GM21528 (cell line): ENCODE results near the gene EVX2.

ENCODE experiments used
- ATAC-seq: cut with Tn5 transposase; IDR thresholded peaks from one replicate; pipeline ENCODE4 v1.9.1; 2021; ENCODE audit warnings: mild to moderate bottlenecking, moderate library complexity; ENCODE audit not compliant: unreplicated experiment, low FRiP score

Gene EVX2

DNA sequence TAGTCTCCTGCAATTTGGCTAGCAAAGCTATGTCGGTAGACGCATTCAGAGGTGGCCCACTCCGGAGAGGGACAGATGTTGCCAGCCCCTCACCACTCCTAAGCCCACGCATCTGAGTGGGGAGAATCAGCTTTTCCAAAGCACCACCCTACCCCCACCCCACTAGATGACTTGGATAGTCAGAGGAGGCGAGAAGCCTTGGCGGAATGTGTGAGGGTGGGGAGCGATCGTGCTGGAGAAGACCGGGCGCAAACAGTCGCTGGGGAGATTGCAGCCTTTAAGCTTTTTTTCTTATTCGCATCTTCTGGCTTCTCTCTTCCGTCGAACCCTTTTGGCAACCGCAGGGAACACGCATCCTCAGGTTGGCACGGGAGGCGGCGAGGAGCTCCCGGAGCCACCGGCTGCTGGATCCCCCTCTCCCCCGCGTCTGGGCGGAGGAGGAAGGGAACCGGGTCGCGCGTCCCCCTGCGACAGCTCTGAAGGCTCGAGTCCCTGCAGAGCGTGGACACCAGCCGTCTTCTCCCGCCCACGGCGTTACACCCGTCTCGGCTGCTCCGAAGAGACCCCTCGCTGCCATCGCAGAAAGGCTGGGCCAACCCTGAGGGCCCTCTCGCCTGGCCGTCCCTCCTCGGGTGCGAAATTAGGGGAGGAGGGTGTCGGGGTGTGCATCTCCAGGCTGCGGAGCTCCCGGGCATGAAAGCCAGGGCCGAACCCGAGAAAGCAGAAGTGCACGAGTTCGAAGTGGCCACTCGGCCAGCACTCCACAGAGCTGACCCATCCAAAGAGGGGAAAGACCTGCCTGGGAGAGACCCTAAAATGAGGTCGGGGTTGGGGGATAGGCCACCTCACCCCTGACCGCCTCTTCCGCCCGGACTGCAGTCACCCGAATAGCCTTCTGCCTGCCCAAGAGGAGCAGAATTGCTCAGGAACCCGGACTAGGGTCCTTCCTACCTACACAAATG is 12.2 kb downstream of the EVX2 start:
- no peak for ATAC-seq

- no peak for ATAC-seq
Measured at GRCh38 chr2:176068419-176068832, 15.3 kb downstream of the EVX2 start.

DNA sequence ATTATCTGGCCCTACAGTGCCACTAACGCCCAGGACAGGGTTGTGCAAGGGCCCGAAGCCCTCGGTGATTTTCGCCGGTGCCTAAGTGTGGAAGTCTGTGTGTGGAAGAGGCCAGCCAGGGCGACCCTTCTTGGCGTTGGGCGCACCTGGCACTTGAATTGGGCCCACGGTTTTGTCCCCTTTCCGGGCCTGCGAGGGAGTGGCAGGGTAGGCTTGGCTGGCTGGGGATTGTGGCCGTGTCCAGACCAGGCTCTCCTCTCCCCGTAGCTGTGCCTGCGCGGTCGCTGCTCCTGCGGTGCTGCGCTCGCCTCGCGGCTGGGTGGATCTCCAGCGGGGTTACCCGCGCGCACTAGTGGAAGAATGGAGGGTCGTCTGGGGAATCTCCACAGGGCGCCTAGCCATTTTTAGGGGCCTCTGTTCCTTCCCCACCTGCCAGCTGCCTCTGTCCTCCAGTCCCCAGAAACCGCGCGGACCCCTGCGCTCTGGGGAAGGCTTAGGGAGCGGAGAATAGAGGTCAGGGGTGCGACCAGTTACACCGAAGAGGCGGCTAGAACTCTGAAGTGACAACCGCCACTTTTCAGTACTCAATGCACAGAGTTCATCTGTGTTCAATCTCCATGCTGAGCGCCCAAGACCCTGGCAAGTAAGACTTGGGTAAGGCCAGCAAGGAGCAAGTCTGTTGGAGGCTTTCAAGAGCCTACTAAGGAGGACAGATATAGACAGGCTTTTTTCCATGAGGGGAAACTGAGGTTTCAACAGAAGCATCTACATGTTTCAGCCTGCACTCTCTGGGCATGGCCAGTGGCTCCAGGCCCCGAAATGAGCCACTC is 16.0 kb downstream of the EVX2 start:
- ATAC-seq: no peak

GRCh38 chr2:176066645-176067588 is 16.8 kb downstream of the EVX2 start:
- no peak for ATAC-seq

- ATAC-seq: no peak
Measured at GRCh38 chr2:176063958-176064357, 19.8 kb downstream of the EVX2 start.

- ATAC-seq: no peak
Measured at GRCh38 chr2:176056406-176056805, 27.4 kb downstream of the EVX2 start.

DNA sequence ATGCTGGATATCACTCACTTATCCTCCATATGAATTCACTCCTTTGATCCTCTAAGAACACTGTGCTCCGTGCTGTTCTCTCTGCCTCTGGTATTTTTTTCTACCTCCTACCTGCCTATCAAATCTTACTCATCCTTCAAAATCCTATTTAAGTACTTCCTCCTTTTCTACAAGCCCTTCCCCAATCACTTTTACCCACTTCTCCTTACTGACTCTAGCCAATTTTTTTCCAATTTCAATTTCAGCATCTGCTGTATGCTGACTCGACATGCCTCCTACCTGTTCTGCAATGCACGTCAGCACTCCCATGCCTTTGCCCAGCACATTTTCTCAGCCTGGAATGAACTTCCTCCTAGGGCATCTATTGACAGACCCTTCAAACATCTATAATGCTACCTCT is 44.4 kb downstream of the EVX2 start:
- ATAC-seq: no peak

DNA sequence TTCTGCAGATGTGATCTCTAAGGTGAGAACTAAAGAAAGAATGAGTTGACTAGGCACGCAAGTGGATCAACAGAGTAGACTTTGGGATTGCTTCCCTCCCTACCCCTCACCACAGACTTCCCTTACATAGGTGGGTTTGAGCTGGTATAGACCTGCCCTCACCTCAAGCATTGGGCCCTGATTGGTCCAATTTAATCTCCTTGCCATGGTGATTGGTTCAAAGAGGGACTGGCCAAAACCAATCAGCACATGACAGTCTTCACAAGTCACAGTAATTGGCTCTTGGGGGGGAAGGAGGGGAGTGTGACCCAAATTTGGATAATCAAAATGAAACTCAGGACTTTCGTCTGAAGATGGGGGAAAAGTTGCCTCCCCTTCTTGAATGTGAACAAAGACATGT is 45.1 kb downstream of the EVX2 start:
- no peak for ATAC-seq

DNA sequence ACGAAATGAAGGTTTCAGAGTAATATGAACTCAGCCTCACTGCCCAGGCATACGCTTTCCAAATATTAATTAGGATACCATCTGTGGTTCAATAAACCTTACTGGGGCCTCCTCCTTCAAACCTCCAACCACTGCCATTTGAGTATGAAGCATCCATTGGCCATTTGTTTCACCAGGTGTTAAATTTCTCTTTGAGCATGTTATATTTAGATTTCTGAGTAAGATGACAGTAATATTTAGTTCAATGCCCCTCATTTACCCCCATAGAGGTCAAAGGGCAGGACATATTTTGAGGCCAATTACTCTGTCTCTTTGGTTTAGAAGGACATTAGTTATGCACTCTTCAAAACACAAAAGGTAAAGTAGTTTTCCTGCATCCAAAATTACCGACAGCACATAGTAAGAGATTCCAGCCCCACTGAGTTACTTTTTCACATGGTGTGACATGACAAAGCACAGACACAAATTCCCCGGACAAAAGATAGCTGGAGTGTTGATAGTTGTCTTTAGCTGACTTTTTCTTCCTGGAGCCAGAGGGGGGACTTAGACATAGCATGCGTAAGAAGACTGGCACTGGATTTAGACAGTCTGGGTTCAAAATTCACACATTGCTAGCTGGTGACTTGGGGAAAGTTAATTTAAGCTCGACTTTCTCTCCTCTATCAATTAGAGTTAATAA is 48.6 kb downstream of the EVX2 start:
- no peak for ATAC-seq

DNA sequence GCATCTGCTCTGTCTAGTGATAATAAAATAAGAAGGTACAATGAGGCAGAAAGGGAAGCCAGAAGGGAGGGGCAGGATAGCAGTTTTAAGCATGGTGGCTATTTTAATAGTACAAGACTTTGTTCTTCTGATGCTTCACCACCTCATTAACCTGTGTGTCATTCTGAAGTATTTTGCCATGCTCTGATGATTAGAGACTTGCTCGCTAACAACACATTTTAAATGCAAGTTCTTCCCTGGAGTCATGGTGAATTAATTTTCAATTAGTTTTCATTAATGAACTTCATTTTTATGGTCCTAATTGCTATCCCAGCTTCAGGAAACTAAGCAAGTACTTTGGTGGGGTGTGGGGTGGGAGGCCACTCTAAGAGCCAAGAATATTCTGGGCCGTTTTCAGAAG is 56.0 kb downstream of the EVX2 start:
- no peak for ATAC-seq
